Trophoblast cell (in vitro differentiated cells and primary cell): ENCODE results near the gene ALK.

Experiments
- DNase-seq, 2 donors: peaks; one replicate each; pipeline ENCODE4 v3.0.0-alpha.2; 2016
- H2AFZ ChIP-seq: 2 replicates; pipeline ENCODE4 v1.6.1; 2013; ENCODE audit warnings: low read length, moderate library complexity, mild to moderate bottlenecking; ENCODE audit not compliant: insufficient read depth, poor library complexity
- H2AK5ac ChIP-seq: 2 replicates; pipeline ENCODE4 v1.6.1; 2013; ENCODE audit warnings: mild to moderate bottlenecking, low read length
- H2BK120ac ChIP-seq: 2 replicates; pipeline ENCODE4 v1.6.1; 2013; ENCODE audit warnings: low read length, mild to moderate bottlenecking, moderate library complexity; ENCODE audit not compliant: insufficient read depth, poor library complexity
- H2BK12ac ChIP-seq: 2 replicates; pipeline ENCODE4 v1.6.1; 2013; ENCODE audit warnings: mild to moderate bottlenecking, low read length, moderate library complexity
- H2BK5ac ChIP-seq: 2 replicates; pipeline ENCODE4 v1.6.1; 2013; ENCODE audit warnings: low read length, low read depth, moderate library complexity, mild to moderate bottlenecking; ENCODE audit not compliant: poor library complexity
- H3K14ac ChIP-seq: 2 replicates; pipeline ENCODE4 v1.6.1; 2013; ENCODE audit warnings: mild to moderate bottlenecking, low read length
- H3K18ac ChIP-seq: 2 replicates; pipeline ENCODE4 v1.6.1; 2013; ENCODE audit warnings: mild to moderate bottlenecking, low read length
- H3K23ac ChIP-seq: 2 replicates; pipeline ENCODE4 v1.6.1; 2013; ENCODE audit warnings: low read length
- H3K27ac ChIP-seq: 2 replicates; pipeline ENCODE4 v1.5.1; 2013; ENCODE audit warnings: low read depth, mild to moderate bottlenecking, inconsistent platforms, low read length, moderate library complexity
- H3K27me3 ChIP-seq: 2 replicates; pipeline ENCODE4 v1.6.1; 2013; ENCODE audit warnings: inconsistent platforms, mild to moderate bottlenecking, low read length, moderate library complexity; ENCODE audit not compliant: insufficient read depth
- H3K36me3 ChIP-seq, 2 experiments: 1 replicate in 1 of 2; 2 replicates in 1 of 2; pipeline ENCODE4 v1.6.1; 2013; ENCODE audit warnings: low read length in 2 of 2, mild to moderate bottlenecking in 2 of 2, moderate library complexity in 1 of 2; ENCODE audit not compliant: insufficient read depth in 2 of 2, control insufficient read depth in 1 of 2
- H3K4ac ChIP-seq: 2 replicates; pipeline ENCODE4 v1.6.1; 2013; ENCODE audit warnings: low read depth, mild to moderate bottlenecking, low read length, moderate library complexity
- H3K4me1 ChIP-seq, 2 experiments: 1 replicate in 1 of 2; 2 replicates in 1 of 2; pipeline ENCODE4 v1.6.1; 2013; ENCODE audit warnings: low read length in 2 of 2, mild to moderate bottlenecking in 2 of 2, moderate library complexity in 1 of 2; ENCODE audit not compliant: insufficient read depth in 2 of 2, control insufficient read depth in 1 of 2
- H3K4me2 ChIP-seq: 2 replicates; pipeline ENCODE4 v1.6.1; 2013; ENCODE audit warnings: inconsistent platforms, mild to moderate bottlenecking, low read length, moderate library complexity
- H3K4me3 ChIP-seq: 2 replicates; pipeline ENCODE4 v1.5.1; 2013; ENCODE audit warnings: mild to moderate bottlenecking, low read depth, low read length, inconsistent platforms
- H3K79me1 ChIP-seq: one replicate; pipeline ENCODE4 v1.6.1; 2013; ENCODE audit warnings: low read length
- H3K79me2 ChIP-seq: 2 replicates; pipeline ENCODE4 v1.6.1; 2013; ENCODE audit warnings: low read length, mild to moderate bottlenecking; ENCODE audit not compliant: control insufficient read depth, insufficient read depth, poor library complexity
- H3K9ac ChIP-seq: 2 replicates; pipeline ENCODE4 v1.6.1; 2013; ENCODE audit warnings: mild to moderate bottlenecking, low read length
- H3K9me3 ChIP-seq: 2 replicates; pipeline ENCODE4 v1.6.1; 2013; ENCODE audit warnings: low read depth, mild to moderate bottlenecking, control low read depth, inconsistent platforms, low read length; ENCODE audit not compliant: insufficient read depth
- H4K12ac ChIP-seq: 2 replicates; pipeline ENCODE4 v1.6.1; 2013; ENCODE audit warnings: low read depth, mild to moderate bottlenecking, low read length, moderate library complexity
- H4K8ac ChIP-seq: 2 replicates; pipeline ENCODE4 v1.6.1; 2013; ENCODE audit warnings: low read depth, mild to moderate bottlenecking, low read length, moderate library complexity
- H4K91ac ChIP-seq: one replicate; pipeline ENCODE4 v1.6.1; 2013; ENCODE audit warnings: low read depth, mild to moderate bottlenecking, low read length, moderate library complexity
- WGBS: extraction: QIAGEN DNeasy Blood & Tissue Kit; methylation state at CpG from one replicate; pipeline ENCODE4 v1.1.7; 2013; ENCODE audit warnings: missing lambda C conversion rate; ENCODE audit not compliant: insufficient read length, insufficient coverage; ENCODE audit errors: extremely low coverage; 5-methylcytosine and 5-hydroxymethylcytosine counted together

Gene ALK

GRCh38 chr2:29954316-29954715, 32.9 kb upstream of the ALK start:
- no peak overlapping the region for H3K27ac ChIP-seq
- no peak overlapping the region for H2BK120ac ChIP-seq
- H3K27me3 ChIP-seq, result no peaks in the 10 kb centered on the region
- no peak overlapping the region for H3K4me2 ChIP-seq
- no peak overlapping the region for H3K4me3 ChIP-seq
- H4K91ac ChIP-seq, result no peak overlapping the region
- no peaks in the 10 kb centered on the region for H3K79me2 ChIP-seq
- no peak overlapping the region for H2BK12ac ChIP-seq
- no peaks in the 10 kb centered on the region for H3K4me1 ChIP-seq
- no peak overlapping the region for H2AK5ac ChIP-seq
- H3K36me3 ChIP-seq, result no peaks in the 10 kb centered on the region
- no peak overlapping the region for H3K18ac ChIP-seq
- H3K79me1 ChIP-seq, result no peaks in the 10 kb centered on the region
- H4K8ac ChIP-seq, result no peak overlapping the region
- DNase-seq, result no peak
- H3K4ac ChIP-seq, result no peak overlapping the region
- H3K23ac ChIP-seq, result no peak overlapping the region
- no peak overlapping the region for H2BK5ac ChIP-seq
- H2AFZ ChIP-seq, result no peak overlapping the region
- no peak overlapping the region for H3K14ac ChIP-seq
- H4K12ac ChIP-seq, result no peak overlapping the region
- H3K9me3 ChIP-seq, result no peaks in the 10 kb centered on the region
- no peak overlapping the region for H3K9ac ChIP-seq

- H2AFZ ChIP-seq, result no peak overlapping the region
- H4K8ac ChIP-seq, result no peak overlapping the region
- H3K27ac ChIP-seq, result no peak overlapping the region
- no peak overlapping the region for H2AK5ac ChIP-seq
- no peaks in the 10 kb centered on the region for H3K4me1 ChIP-seq
- H3K36me3 ChIP-seq, result no peaks in the 10 kb centered on the region
- no peaks in the 10 kb centered on the region for H3K79me1 ChIP-seq
- no peak overlapping the region for H4K12ac ChIP-seq
- no peak overlapping the region for H3K4me2 ChIP-seq
- H4K91ac ChIP-seq, result no peak overlapping the region
- H2BK5ac ChIP-seq, result no peak overlapping the region
- H3K79me2 ChIP-seq, result no peaks in the 10 kb centered on the region
- no peaks in the 10 kb centered on the region for H3K27me3 ChIP-seq
- H3K23ac ChIP-seq, result no peak overlapping the region
- H3K14ac ChIP-seq, result no peak overlapping the region
- H2BK120ac ChIP-seq, result no peak overlapping the region
- H3K18ac ChIP-seq, result no peak overlapping the region
- H3K9me3 ChIP-seq, result no peaks in the 10 kb centered on the region
- no peak overlapping the region for H3K9ac ChIP-seq
- H2BK12ac ChIP-seq, result no peak overlapping the region
- no peak overlapping the region for H3K4me3 ChIP-seq
- DNase-seq, result no peak
- no peak overlapping the region for H3K4ac ChIP-seq
Observed at GRCh38 chr2:29952973-29953372, 31.6 kb upstream of the ALK start.

- Histone ChIP-seq H3K14ac (no peak overlapping the region), H3K18ac (no peak overlapping the region), H3K36me3 (no peaks in the 10 kb centered on the region), H3K79me1 (no peaks in the 10 kb centered on the region), H4K8ac (no peak overlapping the region), H4K91ac (no peak overlapping the region), H4K12ac (no peak overlapping the region), H3K27me3 (no peaks in the 10 kb centered on the region), H2BK5ac (no peak overlapping the region), H2BK12ac (no peak overlapping the region), H3K4ac (no peak overlapping the region), H3K4me1 (no peaks in the 10 kb centered on the region), H2AFZ (no peak overlapping the region), H3K4me3 (no peak overlapping the region), H2BK120ac (no peak overlapping the region), H3K9me3 (no peaks in the 10 kb centered on the region), H3K4me2 (no peak overlapping the region), H3K9ac (no peak overlapping the region), H2AK5ac (no peak overlapping the region), H3K27ac (no peak overlapping the region), H3K23ac (no peak overlapping the region), H3K79me2 (no peaks in the 10 kb centered on the region)
- WGBS, result no CpG with 5 or more reads among the region's 1 CpG
- no peak for DNase-seq
Observed at GRCh38 chr2:29951576-29951975, 30.2 kb upstream of the ALK start.

DNA sequence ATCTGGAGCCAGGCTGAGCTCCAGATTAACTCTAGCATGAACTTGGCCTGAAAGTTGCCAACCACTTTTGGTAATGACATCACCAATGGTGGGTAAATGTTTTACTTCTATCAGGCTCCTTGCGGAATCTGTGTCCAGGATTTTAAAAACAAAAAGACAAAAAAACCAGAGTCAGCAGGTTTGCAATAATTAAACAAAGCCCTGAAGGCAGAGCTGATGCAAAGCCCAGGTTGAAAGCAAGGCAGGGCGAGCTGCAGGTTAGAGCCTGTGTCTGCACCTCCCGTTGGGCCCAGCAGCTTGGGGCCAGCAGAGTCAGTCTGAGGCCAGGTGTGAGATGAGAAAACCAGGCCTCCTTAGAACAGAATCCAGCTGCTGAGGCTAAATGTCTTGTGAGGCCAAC, 29.1 kb upstream of the ALK start:
- H4K12ac ChIP-seq, result no peak overlapping the region
- no peak overlapping the region for H2BK12ac ChIP-seq
- no CpG with 5 or more reads among the region's 3 CpGs for WGBS
- no peaks in the 10 kb centered on the region for H3K79me1 ChIP-seq
- no peak overlapping the region for H2BK120ac ChIP-seq
- no peak overlapping the region for H3K18ac ChIP-seq
- H2AFZ ChIP-seq, result no peak overlapping the region
- H3K36me3 ChIP-seq, result no peaks in the 10 kb centered on the region
- no peak overlapping the region for H3K4me3 ChIP-seq
- no peak overlapping the region for H2BK5ac ChIP-seq
- H4K91ac ChIP-seq, result no peak overlapping the region
- H3K79me2 ChIP-seq, result no peaks in the 10 kb centered on the region
- no peak overlapping the region for H3K4me2 ChIP-seq
- no peaks in the 10 kb centered on the region for H3K27me3 ChIP-seq
- no peak overlapping the region for H3K9ac ChIP-seq
- no peak for DNase-seq
- no peak overlapping the region for H2AK5ac ChIP-seq
- no peak overlapping the region for H4K8ac ChIP-seq
- no peaks in the 10 kb centered on the region for H3K4me1 ChIP-seq
- no peaks in the 10 kb centered on the region for H3K9me3 ChIP-seq
- H3K14ac ChIP-seq, result no peak overlapping the region
- no peak overlapping the region for H3K23ac ChIP-seq
- no peak overlapping the region for H3K4ac ChIP-seq
- no peak overlapping the region for H3K27ac ChIP-seq

DNA sequence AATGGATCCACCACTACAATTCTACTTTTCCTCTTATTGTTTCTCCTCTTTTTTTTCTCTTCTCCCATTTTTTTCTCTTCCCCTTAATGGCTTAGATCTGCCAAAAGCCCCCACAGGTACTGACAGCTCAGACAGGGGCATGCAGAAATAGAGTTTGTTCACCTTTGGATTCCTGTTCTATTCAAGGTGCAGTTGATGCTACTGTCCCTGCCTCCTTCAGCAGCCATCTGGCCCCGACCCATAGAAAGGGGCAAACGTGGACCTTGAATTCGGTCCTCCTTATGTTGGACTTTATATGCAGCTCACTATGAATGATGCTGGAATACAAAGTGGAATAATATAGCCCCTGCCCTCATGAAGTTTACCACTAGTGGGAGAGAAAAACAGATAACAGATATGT, 27.7 kb upstream of the ALK start:
- H4K91ac ChIP-seq, result no peak overlapping the region
- H4K8ac ChIP-seq, result no peak overlapping the region
- no peaks in the 10 kb centered on the region for H3K9me3 ChIP-seq
- H3K23ac ChIP-seq, result no peak overlapping the region
- no peak overlapping the region for H2AFZ ChIP-seq
- H3K27me3 ChIP-seq, result no peaks in the 10 kb centered on the region
- no peak overlapping the region for H2BK12ac ChIP-seq
- no peak overlapping the region for H3K4me3 ChIP-seq
- H3K14ac ChIP-seq, result no peak overlapping the region
- H3K9ac ChIP-seq, result no peak overlapping the region
- H3K79me1 ChIP-seq, result no peaks in the 10 kb centered on the region
- no peak overlapping the region for H3K4ac ChIP-seq
- DNase-seq, result no peak
- no peak overlapping the region for H2BK120ac ChIP-seq
- H3K18ac ChIP-seq, result no peak overlapping the region
- no peak overlapping the region for H4K12ac ChIP-seq
- H3K79me2 ChIP-seq, result no peaks in the 10 kb centered on the region
- H3K4me1 ChIP-seq, result no peaks in the 10 kb centered on the region
- H3K36me3 ChIP-seq, result no peaks in the 10 kb centered on the region
- H3K4me2 ChIP-seq, result no peak overlapping the region
- no peak overlapping the region for H2AK5ac ChIP-seq
- WGBS, result no CpG with 5 or more reads among the region's 3 CpGs
- H3K27ac ChIP-seq, result no peak overlapping the region
- no peak overlapping the region for H2BK5ac ChIP-seq
